Type B pancreatic cell (in vitro differentiated cells): Measurements from ENCODE around the gene PRR5L. TPM values are rescaled to one million over a fixed set of nuclear protein-coding genes. Genes with fewer than 3 reads are reported as not detected.
"Not testable (repeated sequence)": the region's sequence is repeated elsewhere in the genome, so short reads cannot be mapped to it uniquely, and the experiment has no call there.

Experiments
- DNase-seq: peaks from one replicate; pipeline ENCODE4 v3.0.0; 2021; ENCODE audit warnings: mixed read lengths; ENCODE audit not compliant: unreplicated experiment; ENCODE audit errors: extremely low spot score
- H3K27ac Mint-ChIP-seq: 2 replicates; pipeline ENCODE4 v1.8.0; 2021; ENCODE audit warnings: mild to moderate bottlenecking, mixed read lengths
- H3K27me3 Mint-ChIP-seq: 2 replicates; pipeline ENCODE4 v1.8.0; 2021; ENCODE audit warnings: mixed read lengths
- H3K36me3 Mint-ChIP-seq: 2 replicates; pipeline ENCODE4 v1.8.0; 2021; ENCODE audit warnings: mixed read lengths
- H3K4me1 Mint-ChIP-seq: one replicate; pipeline ENCODE4 v1.8.0; 2021; ENCODE audit warnings: mixed read lengths; ENCODE audit not compliant: unreplicated experiment
- H3K4me3 Mint-ChIP-seq: 2 replicates; pipeline ENCODE4 v1.8.0; 2021; ENCODE audit warnings: mild to moderate bottlenecking, mixed read lengths
- H3K9me3 Mint-ChIP-seq: 2 replicates; pipeline ENCODE4 v1.8.0; 2021; ENCODE audit warnings: mixed read lengths
- total RNA-seq: library from RNA; stranded (reverse); gene quantifications from 2 replicates; pipeline ENCODE4 v1.2.1, GENCODE V29; 2021; ENCODE audit warnings: low replicate concordance
- TF ChIP-seq, protein P1 (sequence below): fragments of 200-600 bp; sonication (generic); conservative IDR thresholded peaks from 2 replicates; pipeline ENCODE4 v1.5.0; 2021; ENCODE audit warnings: antibody characterized with exemption, mild to moderate bottlenecking

PRR5L gene
- total RNA-seq, 1 donor from 2014 or later, result 11.0 TPM

DNA sequence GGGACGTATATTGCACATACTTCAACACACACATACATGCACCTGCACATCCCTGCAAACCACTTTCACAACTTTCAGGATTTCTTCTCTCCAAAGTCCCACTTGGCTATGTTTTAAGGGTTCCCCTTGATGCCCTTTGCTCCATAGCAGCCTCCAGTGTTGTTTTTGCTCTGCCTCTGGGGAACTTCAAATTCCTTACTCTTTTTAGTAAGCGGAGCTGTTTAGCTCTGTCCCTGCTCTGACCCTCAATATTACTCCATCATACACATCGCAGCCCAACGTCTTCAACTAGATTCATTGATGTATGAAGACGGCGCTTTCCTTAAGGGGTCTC lies 18.3 kb downstream of the PRR5L start:
- TF ChIP-seq, protein P1, sequence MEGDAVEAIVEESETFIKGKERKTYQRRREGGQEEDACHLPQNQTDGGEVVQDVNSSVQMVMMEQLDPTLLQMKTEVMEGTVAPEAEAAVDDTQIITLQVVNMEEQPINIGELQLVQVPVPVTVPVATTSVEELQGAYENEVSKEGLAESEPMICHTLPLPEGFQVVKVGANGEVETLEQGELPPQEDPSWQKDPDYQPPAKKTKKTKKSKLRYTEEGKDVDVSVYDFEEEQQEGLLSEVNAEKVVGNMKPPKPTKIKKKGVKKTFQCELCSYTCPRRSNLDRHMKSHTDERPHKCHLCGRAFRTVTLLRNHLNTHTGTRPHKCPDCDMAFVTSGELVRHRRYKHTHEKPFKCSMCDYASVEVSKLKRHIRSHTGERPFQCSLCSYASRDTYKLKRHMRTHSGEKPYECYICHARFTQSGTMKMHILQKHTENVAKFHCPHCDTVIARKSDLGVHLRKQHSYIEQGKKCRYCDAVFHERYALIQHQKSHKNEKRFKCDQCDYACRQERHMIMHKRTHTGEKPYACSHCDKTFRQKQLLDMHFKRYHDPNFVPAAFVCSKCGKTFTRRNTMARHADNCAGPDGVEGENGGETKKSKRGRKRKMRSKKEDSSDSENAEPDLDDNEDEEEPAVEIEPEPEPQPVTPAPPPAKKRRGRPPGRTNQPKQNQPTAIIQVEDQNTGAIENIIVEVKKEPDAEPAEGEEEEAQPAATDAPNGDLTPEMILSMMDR, result no peak
- Mint-ChIP-seq H3K9me3 (peaks cover 4% of the 10 kb centered on the region), H3K4me1 (peaks cover 7% of the 10 kb centered on the region), H3K4me3 (no peak overlapping the region), H3K27ac (no peak overlapping the region), H3K27me3 (peaks cover 3% of the 10 kb centered on the region), H3K36me3 (no peaks in the 10 kb centered on the region)
- no peak for DNase-seq

GRCh38 chr11:36316049-36316448 lies 20.0 kb downstream of the PRR5L start:
- H3K4me3 Mint-ChIP-seq, result no peak overlapping the region
- TF ChIP-seq, protein P1, result no peak
- peaks cover 3% of the 10 kb centered on the region for H3K27me3 Mint-ChIP-seq
- peaks cover 7% of the 10 kb centered on the region for H3K4me1 Mint-ChIP-seq
- H3K36me3 Mint-ChIP-seq, result no peaks in the 10 kb centered on the region
- peak overlapping the region; percentile 23 for H3K27ac Mint-ChIP-seq
- no peak for DNase-seq
- H3K9me3 Mint-ChIP-seq, result no peaks in the 10 kb centered on the region

- DNase-seq, result no peak
- no peak overlapping the region for H3K27ac Mint-ChIP-seq
- peaks cover 7% of the 10 kb centered on the region for H3K4me1 Mint-ChIP-seq
- H3K27me3 Mint-ChIP-seq, result no peaks in the 10 kb centered on the region
- TF ChIP-seq, protein P1, result no peak
- no peak overlapping the region for H3K4me3 Mint-ChIP-seq
- H3K9me3 Mint-ChIP-seq, result no peaks in the 10 kb centered on the region
- no peaks in the 10 kb centered on the region for H3K36me3 Mint-ChIP-seq
Measured at GRCh38 chr11:36317992-36318391, 21.9 kb downstream of the PRR5L start.

- not testable (repeated sequence) for H3K9me3 Mint-ChIP-seq, H3K4me1 Mint-ChIP-seq, DNase-seq, H3K27ac Mint-ChIP-seq, H3K27me3 Mint-ChIP-seq, H3K4me3 Mint-ChIP-seq, H3K36me3 Mint-ChIP-seq
Measured at GRCh38 chr11:36324956-36325355, 28.9 kb downstream of the PRR5L start.

- not testable (repeated sequence) for H3K4me1 Mint-ChIP-seq, H3K27ac Mint-ChIP-seq, H3K36me3 Mint-ChIP-seq, H3K27me3 Mint-ChIP-seq, H3K9me3 Mint-ChIP-seq, H3K4me3 Mint-ChIP-seq, DNase-seq
Measured at GRCh38 chr11:36325403-36325802, 29.3 kb downstream of the PRR5L start.

GRCh38 chr11:36326524-36327419 lies 30.7 kb downstream of the PRR5L start:
- Mint-ChIP-seq H3K27me3 (no peaks in the 10 kb centered on the region), H3K36me3 (no peaks in the 10 kb centered on the region), H3K9me3 (no peaks in the 10 kb centered on the region), H3K27ac (peak overlapping the region; percentile 3), H3K4me3 (no peak overlapping the region), H3K4me1 (peaks cover 3% of the 10 kb centered on the region)
- TF ChIP-seq, protein P1, result no peak
- DNase-seq, result no peak
